Stimulated activated CD8-positive, alpha-beta memory T cell treated with anti-CD3 and anti-CD28 coated beads, Interleukin-12 subunit alpha, Interleukin-12 subunit beta, amount 100 ng/mL, for 24 hours (primary cell): Measurements from ENCODE around the gene PLA2G2C.
A peak's percentile ranks its signal among the peaks of the same experiment; 100 is the strongest.
"Not testable (repeated sequence)": the region's sequence is repeated elsewhere in the genome, so short reads cannot be mapped to it uniquely, and the experiment has no call there.

Experiments
- DNase-seq: peaks from one replicate; pipeline ENCODE4 v3.0.0-alpha.2; 2020; ENCODE audit errors: extremely low read depth

The PLA2G2C gene, protein sequence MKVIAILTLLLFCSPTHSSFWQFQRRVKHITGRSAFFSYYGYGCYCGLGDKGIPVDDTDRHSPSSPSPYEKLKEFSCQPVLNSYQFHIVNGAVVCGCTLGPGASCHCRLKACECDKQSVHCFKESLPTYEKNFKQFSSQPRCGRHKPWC

GRCh38 chr1:20185834-20186782 is at the start of gene PLA2G2C, which contains the start of gene UBXN10:
Gene PLA2G2C (minus strand): TSS chr1:20186518. CDS start chr1:20177363, 9,155 bp downstream.
Gene UBXN10 (plus strand): TSS chr1:20186096. CDS start chr1:20190562, 4,466 bp downstream.
- DNase-seq, result no peak

- DNase-seq, result no peak
These were observed 48.6 kb upstream of the PLA2G2C start for GRCh38 chr1:20234788-20235535.

GRCh38 chr1:20233866-20234265 is 47.5 kb upstream of the PLA2G2C start:
- no peak for DNase-seq

GRCh38 chr1:20233394-20233793 is 47.1 kb upstream of the PLA2G2C start:
- DNase-seq, result no peak

- DNase-seq, result not testable (repeated sequence)
These were observed 46.2 kb upstream of the PLA2G2C start for GRCh38 chr1:20232564-20232963.

- DNase-seq, result no peak
These were observed 42.9 kb upstream of the PLA2G2C start for GRCh38 chr1:20229171-20229570.

- no peak for DNase-seq
These were observed 42.1 kb upstream of the PLA2G2C start for GRCh38 chr1:20228314-20228825.

DNA sequence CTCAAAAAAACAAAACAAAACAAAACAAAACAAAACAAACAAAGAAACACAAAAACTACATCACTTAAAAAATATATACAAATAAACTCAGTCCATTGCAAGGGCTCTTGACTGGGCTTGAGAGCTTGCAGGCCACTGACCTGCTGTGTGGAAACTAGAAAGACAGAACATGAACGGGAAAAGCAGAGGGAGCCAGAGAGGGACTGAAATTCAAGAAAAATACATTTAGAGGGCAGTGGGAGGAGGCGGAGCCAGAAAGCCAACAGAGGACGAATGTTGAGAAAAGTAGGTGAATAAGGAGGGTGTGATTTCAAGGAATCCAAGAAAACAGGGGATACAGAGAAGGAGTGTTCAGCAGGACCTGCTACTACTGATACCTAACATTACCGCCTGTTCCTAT is 41.4 kb upstream of the PLA2G2C start:
- no peak for DNase-seq

GRCh38 chr1:20224546-20224945 is 38.2 kb upstream of the PLA2G2C start:
- DNase-seq, result no peak

DNA sequence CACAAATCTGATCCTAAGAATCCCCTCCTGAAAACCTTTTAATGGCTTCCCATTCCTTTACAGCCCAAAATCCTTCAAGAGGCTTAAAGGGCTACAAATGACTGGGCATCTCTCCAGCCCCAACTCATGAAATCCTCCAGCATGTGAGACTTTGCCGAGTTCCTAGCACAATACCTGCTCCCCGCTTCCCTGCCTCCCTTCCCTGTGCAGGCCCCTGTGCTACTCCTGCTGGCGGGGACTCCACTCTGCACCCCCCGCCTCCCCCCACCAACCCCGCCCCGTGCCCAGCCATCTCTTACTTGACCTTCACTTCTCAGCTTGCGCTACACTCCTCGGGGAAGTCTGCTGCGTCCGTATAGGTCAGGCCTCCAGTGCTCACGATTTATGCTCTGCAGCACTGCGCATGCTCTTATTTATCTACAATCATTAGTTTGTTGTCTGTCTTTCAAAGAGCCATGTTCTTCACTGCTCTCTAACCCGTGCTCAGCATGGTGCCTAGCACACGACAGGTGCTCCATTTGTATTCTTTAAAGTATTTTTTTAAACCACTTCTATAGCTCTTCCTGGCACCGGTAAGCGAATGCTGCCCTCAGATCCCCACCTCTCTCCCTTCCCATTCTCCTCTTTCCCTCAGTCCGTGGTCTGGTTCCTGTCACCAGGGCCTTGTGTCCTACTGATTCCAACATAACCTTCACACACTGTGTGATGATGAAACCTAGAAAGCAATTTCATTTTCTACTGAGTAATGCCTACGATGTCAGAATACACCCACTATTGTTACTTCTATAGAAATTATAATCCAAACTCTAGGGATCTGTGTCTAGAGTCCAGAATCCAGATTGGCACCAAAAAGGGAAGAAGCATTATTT is 37.5 kb upstream of the PLA2G2C start:
- DNase-seq, result no peak

- DNase-seq, result no peak
These were observed 36.8 kb upstream of the PLA2G2C start for GRCh38 chr1:20223106-20223505.

GRCh38 chr1:20220036-20220435 is 33.7 kb upstream of the PLA2G2C start:
- no peak for DNase-seq

DNA sequence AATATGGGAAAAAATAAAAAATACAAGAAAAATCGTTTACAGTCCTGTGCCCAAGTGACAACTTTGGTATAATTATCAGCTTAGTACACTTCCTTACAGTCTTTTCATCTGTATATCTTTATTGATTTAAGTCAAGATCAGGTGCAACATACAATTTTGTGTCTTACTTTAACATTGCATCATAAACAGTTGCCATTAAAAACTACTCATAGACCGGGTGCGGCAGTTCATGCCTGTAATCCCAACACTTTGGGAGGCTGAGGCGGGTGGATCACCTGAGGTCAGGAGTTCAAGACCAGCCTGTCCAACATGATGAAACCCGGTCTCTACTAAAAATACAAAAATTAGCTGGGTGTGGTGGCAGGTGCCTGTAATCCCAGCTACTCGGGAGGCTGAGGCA is 32.7 kb upstream of the PLA2G2C start:
- DNase-seq, result not testable (repeated sequence)

DNA sequence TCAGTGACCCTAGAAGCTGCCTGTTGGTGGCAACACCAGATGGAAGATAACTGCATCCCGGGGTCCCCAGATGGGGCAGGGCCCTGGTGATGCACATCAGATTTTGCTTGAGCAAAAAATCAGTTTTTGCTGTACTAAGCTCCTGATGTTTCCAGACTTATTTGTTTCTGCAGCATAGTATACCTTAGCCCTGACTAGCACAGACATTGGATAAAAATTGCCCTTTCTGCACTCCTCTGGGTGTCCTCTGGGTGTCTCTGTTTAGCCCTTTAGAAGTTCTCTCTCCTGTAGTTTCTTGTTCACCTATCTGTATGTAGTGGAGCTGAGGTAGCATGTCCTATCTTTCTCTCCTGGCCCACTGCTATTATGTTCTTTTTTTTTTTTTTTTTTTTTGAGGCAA is 30.3 kb upstream of the PLA2G2C start:
- DNase-seq, result no peak

DNA sequence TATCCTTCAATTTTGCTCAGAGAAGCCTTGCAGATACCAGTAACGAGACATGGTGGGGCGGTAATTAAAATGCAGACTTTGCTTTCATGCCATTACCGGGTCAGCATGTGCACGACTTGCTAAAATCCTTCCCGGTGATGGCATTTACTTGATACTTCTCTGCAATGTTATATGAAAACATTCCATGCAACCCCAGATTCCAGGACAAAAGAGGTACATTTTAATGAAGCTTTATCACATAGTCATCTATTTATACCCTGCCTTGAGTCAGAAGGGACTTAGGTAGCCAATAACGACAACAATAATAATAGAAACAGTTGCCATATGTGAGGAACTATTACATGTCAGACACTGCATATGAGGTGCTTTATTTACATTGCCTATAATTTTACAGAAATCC is 29.4 kb upstream of the PLA2G2C start:
- no peak for DNase-seq

- DNase-seq, result peak; percentile 2
These were observed 26.5 kb upstream of the PLA2G2C start for GRCh38 chr1:20212685-20213331.

- no peak for DNase-seq
These were observed 25.9 kb upstream of the PLA2G2C start for GRCh38 chr1:20212085-20212684.

- no peak for DNase-seq
These were observed 25.2 kb upstream of the PLA2G2C start for GRCh38 chr1:20211511-20211931.

- DNase-seq, result no peak
These were observed 24.6 kb upstream of the PLA2G2C start for GRCh38 chr1:20210736-20211460.
